GM12878 (cell line): ENCODE results near the gene HMOX1. TPM values are rescaled to one million over a fixed set of nuclear protein-coding genes. Genes with fewer than 3 reads are reported as not detected.

Experiments
- ATAC-seq: fragments of 200-7000 bp; cut with Tn5 transposase; 3 replicates; pipeline ENCODE4 v1.9.1; 2020; ENCODE audit warnings: mild to moderate bottlenecking, moderate library complexity
- BruUV-seq: library from RNA; stranded (reverse); fragments of 400-500 nt; replicated peaks from 2 replicates; lab custom pipeline; 2021; lab: Mats Ljungman, UMichigan
- CTCF ChIA-PET: fragments of 300-600 bp; sonication (Branson Sonifier 250); formaldehyde crosslinking; extraction: SDS; loops from one replicate; lab custom pipeline; 2021; ENCODE audit warnings: inconsistent platforms; lab: Yijun Ruan, JAX
- POLR2A ChIA-PET: fragments of 350-600 bp; formaldehyde crosslinking; extraction: SDS; loops from one replicate; lab custom pipeline; 2021; ENCODE audit warnings: inconsistent platforms; lab: Charles Lee
- RAD21 ChIA-PET: fragments of 300-600 bp; sonication (Branson Sonifier 250); formaldehyde crosslinking; loops from one replicate; lab custom pipeline; 2023; ENCODE audit warnings: antibody characterized with exemption; ENCODE audit not compliant: unreplicated experiment; lab: Charles Lee
- SMC1A ChIA-PET: fragments of 300-600 bp; sonication (Branson Sonifier 250); formaldehyde crosslinking; loops from one replicate; lab custom pipeline; 2023; ENCODE audit not compliant: unreplicated experiment, uncharacterized antibody; lab: Charles Lee
- DNase-seq: peaks from one replicate; pipeline ENCODE4 v3.0.0-alpha.2; 2011; ENCODE audit warnings: low read depth, low spot score
- FAIRE-seq: peaks from 3 replicates; lab custom pipeline; 2011; peaks lifted over from hg19 to GRCh38; lab: Jason Lieb, UNC
- H2AFZ ChIP-seq: 2 replicates; pipeline ENCODE4 v1.6.0; 2011; ENCODE audit warnings: low read depth, low read length, control low read depth; ENCODE audit not compliant: control insufficient read depth
- H3K27ac ChIP-seq: 2 replicates; pipeline ENCODE4 v1.5.1; 2011; ENCODE audit warnings: control low read depth; ENCODE audit not compliant: control insufficient read depth, insufficient read depth
- H3K27me3 ChIP-seq, 2 experiments: replicated peaks in 1 of 2; 2 replicates each; pipeline versions ENCODE4 v1.6.0 to v1.6.1; 2011; ENCODE audit warnings: low read length in 1 of 2; ENCODE audit not compliant: control insufficient read depth in 2 of 2, insufficient read depth in 2 of 2
- H3K36me3 ChIP-seq, 2 experiments: 2 replicates each; pipeline ENCODE4 v1.5.1; 2011; ENCODE audit warnings: low read length in 1 of 2; ENCODE audit not compliant: control insufficient read depth in 2 of 2, insufficient read depth in 2 of 2
- H3K4me1 ChIP-seq: 2 replicates; pipeline ENCODE4 v1.6.1; 2011; ENCODE audit warnings: mild to moderate bottlenecking, low read length, moderate library complexity, mixed read lengths; ENCODE audit not compliant: control insufficient read depth, insufficient read depth
- H3K4me2 ChIP-seq: 2 replicates; pipeline ENCODE4 v1.6.0; 2011; ENCODE audit warnings: control low read depth; ENCODE audit not compliant: control insufficient read depth, insufficient read depth
- H3K4me3 ChIP-seq: fragments of 200-600 bp; sonication (generic); 2 replicates; pipeline ENCODE4 v1.5.1; 2016
- H3K79me2 ChIP-seq: 2 replicates; pipeline ENCODE4 v1.6.0; 2011; ENCODE audit warnings: low read length; ENCODE audit not compliant: control insufficient read depth, insufficient read depth
- H3K9ac ChIP-seq: 2 replicates; pipeline ENCODE4 v1.8.0; 2011; ENCODE audit warnings: low read length, control low read depth, mixed read lengths; ENCODE audit not compliant: control insufficient read depth, insufficient read depth
- H3K9me3 ChIP-seq: replicated peaks from 3 replicates; pipeline ENCODE4 v1.5.1; 2011; ENCODE audit warnings: mild to moderate bottlenecking, low read length; ENCODE audit not compliant: control insufficient read depth, insufficient read depth
- H4K20me1 ChIP-seq: 2 replicates; pipeline ENCODE4 v1.6.0; 2011; ENCODE audit not compliant: control insufficient read depth, insufficient read depth
- ATF2 ChIP-seq: IDR thresholded peaks from 2 replicates; pipeline ENCODE4 v1.6.1; 2012; ENCODE audit warnings: low read length, inconsistent platforms
- BRCA1 ChIP-seq: IDR thresholded peaks from 2 replicates; pipeline ENCODE4 v1.6.1; 2011; ENCODE audit warnings: low read depth, low read length, improper control_type of control experiment
- E2F4 ChIP-seq: IDR thresholded peaks from 2 replicates; pipeline ENCODE4 v1.6.1; 2012; ENCODE audit warnings: low read depth, low read length, improper control_type of control experiment
- FOXK2 ChIP-seq: fragments of 450-650 bp; IDR thresholded peaks from 2 replicates; pipeline ENCODE4 v1.6.1; 2017; ENCODE audit warnings: mild to moderate bottlenecking, moderate library complexity
- JUND ChIP-seq: IDR thresholded peaks from 2 replicates; pipeline ENCODE4 v1.6.1; 2012; ENCODE audit warnings: low read depth, mild to moderate bottlenecking, low read length, improper control_type of control experiment, moderate library complexity
- NBN ChIP-seq: fragments of 450-650 bp; IDR thresholded peaks from 2 replicates; pipeline ENCODE4 v1.6.1; 2016
- PML ChIP-seq: IDR thresholded peaks from 2 replicates; pipeline ENCODE4 v1.6.1; 2012; ENCODE audit warnings: low read length, inconsistent platforms
- WGBS: methylation state at CpG from one replicate; pipeline ENCODE4 v1.1.6; 2016; ENCODE audit warnings: low lambda C conversion rate; ENCODE audit not compliant: insufficient replicate concordance, insufficient coverage; ENCODE audit errors: missing lambda C conversion rate; 5-methylcytosine and 5-hydroxymethylcytosine counted together
- in situ Hi-C: fragments of 300-500 bp; cut with MboI; formaldehyde crosslinking; loops from 9 replicates; pipeline ENCODE4 v1.14.3; 2018; ENCODE audit warnings: mixed read lengths
- intact Hi-C: fragments of 100-400 bp; cut with micrococcal nuclease; formaldehyde crosslinking; loops from one replicate; pipeline ENCODE4 v1.14.2; 2022; ENCODE audit not compliant: unreplicated experiment
- polyA plus RNA-seq, 11 experiments: library from polyadenylated mRNA; depleted of rRNA in 4 of 11; unstranded in 6 of 11; stranded (reverse) in 5 of 11; fragments of >200 nt; fragmentation: Nextera tagmentation in 4 of 11; fragmentation: Illumina TruSeq in 1 of 11; extraction: Ambion mirVana in 4 of 11; extraction: Trizol in 1 of 11; gene quantifications; 1 replicate in 1 of 11; 2 replicates in 10 of 11; pipeline versions ENCODE4 v1.2.1 to v1.2.3, GENCODE V29; 2011 to 2016; ENCODE audit warnings: inconsistent platforms in 2 of 11, missing spikeins in 2 of 11, low read depth in 1 of 11
- total RNA-seq, 4 experiments: library from RNA; depleted of rRNA in 3 of 4; stranded (reverse); fragments of >200 nt in 3 of 4; fragmentation: Illumina TruSeq in 1 of 4; extraction: Trizol in 1 of 4; gene quantifications; 2 replicates each; pipeline versions ENCODE4 v1.2.1 to v1.2.3, GENCODE V29; 2013 to 2021

HMOX1 gene
- total and polyA plus RNA-seq, 10 of the 15 experiments (the other 5 are each of a cell fraction or from before 2014, with no cell fraction given): 1.5 to 36.7 (median 18.8) TPM

GRCh38 chr22:35380013-35380412 lies 883 bp upstream of the HMOX1 start:
- RAD21 ChIA-PET: interaction anchor here (3.0 to 6.3 kb wide), 2 partner anchors 29 to 30 kb away, joined by 23 to 39 read pairs; no protein-coding TSS in a partner anchor
- Histone ChIP-seq H3K4me2 (no peak overlapping the region), H3K27ac (no peak overlapping the region), H3K36me3 (no peaks in the 10 kb centered on the region; a peak in 1 of 4 replicates), H3K9ac (no peak overlapping the region), H3K4me1 (peaks cover 38% of the 10 kb centered on the region), H3K79me2 (peaks cover 4% of the 10 kb centered on the region), H3K4me3 (no peak overlapping the region), H2AFZ (no peak overlapping the region), H4K20me1 (no peaks in the 10 kb centered on the region), H3K9me3 (no peaks in the 10 kb centered on the region), H3K27me3 (no peaks in the 10 kb centered on the region)
- FAIRE-seq (no peak), DNase-seq (no peak), ATAC-seq (no peak)
- BruUV-seq: no TSS peak
- in situ Hi-C loops (loop anchor here (25.0 kb wide), 1 partner anchor 1832 kb away; the partner anchor contains the start of gene SSTR3), intact Hi-C loops (no loop called here)
- WGBS: 91% methylated on average over 6 of the region's 6 CpGs
- no peak for TF ChIP-seq JUND
- TF ChIP-seq FOXK2: no peak
- TF ChIP-seq BRCA1: no peak
- no peak for TF ChIP-seq PML
- TF ChIP-seq NBN: no peak
- TF ChIP-seq ATF2: no peak
- no peak for TF ChIP-seq E2F4
- CTCF ChIA-PET: interaction anchor here (0.8 to 3.1 kb wide), 6 partner anchors 11 to 204 kb away, joined by 3 to 23 read pairs (median 6); no protein-coding TSS in a partner anchor
- SMC1A ChIA-PET: interaction anchor here (1.0 to 4.7 kb wide), 7 partner anchors 8 to 28 kb away, joined by 3 to 26 read pairs (median 4); no protein-coding TSS in a partner anchor
- POLR2A ChIA-PET: interaction anchor here (1.1 to 2.3 kb wide), 5 partner anchors 9 to 30 kb away, joined by 3 to 18 read pairs (median 6); no protein-coding TSS in a partner anchor
